Stimulated activated CD4-positive, alpha-beta T cell treated with anti-CD3 and anti-CD28 coated beads, Interleukin-12 subunit alpha, Interleukin-12 subunit beta, amount 100 ng/mL, for 4 hours (primary cell): Measurements from ENCODE around the gene CLDN20.
A peak's percentile ranks its signal among the peaks of the same experiment; 100 is the strongest.
"Not testable (repeated sequence)": the region's sequence is repeated elsewhere in the genome, so short reads cannot be mapped to it uniquely, and the experiment has no call there.

Source experiments
- DNase-seq: peaks from one replicate; pipeline ENCODE4 v3.0.0-alpha.2; 2020

The CLDN20 gene

GRCh38 chr6:155263373-155264063, at the start of gene CLDN20:
Gene CLDN20 (plus strand): TSS chr6:155264013. CDS start chr6:155275720, 11,707 bp downstream.
- no peak for DNase-seq

- no peak for DNase-seq
Observed at GRCh38 chr6:155215906-155216305, 47.9 kb upstream of the CLDN20 start.

GRCh38 chr6:155216312-155217046, 47.3 kb upstream of the CLDN20 start:
- DNase-seq: no peak

GRCh38 chr6:155218711-155219110, 45.1 kb upstream of the CLDN20 start:
- not testable (repeated sequence) for DNase-seq

GRCh38 chr6:155219299-155219698, 44.5 kb upstream of the CLDN20 start:
- no peak for DNase-seq

GRCh38 chr6:155219858-155220301, 43.9 kb upstream of the CLDN20 start:
- DNase-seq: no peak

GRCh38 chr6:155221086-155221485, 42.7 kb upstream of the CLDN20 start:
- DNase-seq: no peak

- no peak for DNase-seq
Observed at GRCh38 chr6:155222506-155222905, 41.3 kb upstream of the CLDN20 start.

GRCh38 chr6:155223646-155224451, 40.0 kb upstream of the CLDN20 start:
- peak; percentile 42 for DNase-seq

- no peak for DNase-seq
Observed at GRCh38 chr6:155224618-155225017, 39.2 kb upstream of the CLDN20 start.

GRCh38 chr6:155227046-155227445, 36.8 kb upstream of the CLDN20 start:
- DNase-seq: no peak

GRCh38 chr6:155228546-155229166, 35.2 kb upstream of the CLDN20 start:
- no peak for DNase-seq

GRCh38 chr6:155230975-155231374, 32.8 kb upstream of the CLDN20 start:
- not testable (repeated sequence) for DNase-seq

GRCh38 chr6:155232848-155233247, 31.0 kb upstream of the CLDN20 start:
- no peak for DNase-seq

- DNase-seq: no peak
Observed at GRCh38 chr6:155234167-155234566, 29.6 kb upstream of the CLDN20 start.

GRCh38 chr6:155234687-155235086, 29.1 kb upstream of the CLDN20 start:
- DNase-seq: no peak

- no peak for DNase-seq
Observed at GRCh38 chr6:155235087-155235486, 28.7 kb upstream of the CLDN20 start.

- DNase-seq: no peak
Observed at GRCh38 chr6:155237613-155238012, 26.2 kb upstream of the CLDN20 start.

GRCh38 chr6:155240905-155241600, 22.8 kb upstream of the CLDN20 start:
- DNase-seq: no peak

- no peak for DNase-seq
Observed at GRCh38 chr6:155241966-155242365, 21.8 kb upstream of the CLDN20 start.

- no peak for DNase-seq
Observed at GRCh38 chr6:155244434-155244833, 19.4 kb upstream of the CLDN20 start.

GRCh38 chr6:155245193-155245592, 18.6 kb upstream of the CLDN20 start:
- DNase-seq: no peak
